Right atrium auricular region (tissue), 2 donors: ENCODE data around the gene SF3A1. TPM values are rescaled to one million over a fixed set of nuclear protein-coding genes. Genes with fewer than 3 reads are reported as not detected.
"Not testable (repeated sequence)": the region's sequence is repeated elsewhere in the genome, so short reads cannot be mapped to it uniquely, and the experiment has no call there.

Source experiments
- DNase-seq: peaks from one replicate; pipeline ENCODE4 v3.0.0-alpha.2; 2019; ENCODE audit warnings: low spot score
- H3K27ac ChIP-seq, 2 donors: fragments of 200-600 bp; sonication (generic); 1 replicate in 1 of 2; 2 replicates in 1 of 2; pipeline ENCODE4 v1.5.1; 2016 to 2019
- H3K27me3 ChIP-seq, 2 donors: fragments of 200-600 bp; sonication (generic); one replicate each; pipeline versions ENCODE4 v1.5.1 to v1.6.0; 2017 to 2019
- H3K36me3 ChIP-seq: fragments of 200-600 bp; sonication (generic); one replicate; pipeline ENCODE4 v1.5.1; 2016
- H3K4me1 ChIP-seq, 2 donors: fragments of 200-600 bp; sonication (generic); one replicate each; pipeline versions ENCODE4 v1.5.1 to v1.6.0; 2017 to 2019
- H3K4me3 ChIP-seq, 2 donors: fragments of 200-600 bp; sonication (generic); 1 replicate in 1 of 2; 2 replicates in 1 of 2; pipeline ENCODE4 v1.5.1; 2017 to 2019; ENCODE audit warnings: mild to moderate bottlenecking in 1 of 2, moderate library complexity in 1 of 2
- H3K9me3 ChIP-seq, 2 donors: fragments of 200-600 bp; sonication (generic); one replicate each; pipeline ENCODE4 v1.5.1; 2019
- total RNA-seq, 2 donors: library from RNA; depleted of rRNA; stranded (reverse); fragments of >200 nt; gene quantifications; one replicate each; pipeline ENCODE4 v1.1.0, GENCODE V29; 2016
- TF ChIP-seq, protein P1 (sequence below), 2 donors: fragments of 200-600 bp; sonication (generic); IDR thresholded peaks; one replicate each; pipeline ENCODE4 v1.5.1; 2019; ENCODE audit warnings: antibody characterized with exemption in 2 of 2

SF3A1 gene, protein sequence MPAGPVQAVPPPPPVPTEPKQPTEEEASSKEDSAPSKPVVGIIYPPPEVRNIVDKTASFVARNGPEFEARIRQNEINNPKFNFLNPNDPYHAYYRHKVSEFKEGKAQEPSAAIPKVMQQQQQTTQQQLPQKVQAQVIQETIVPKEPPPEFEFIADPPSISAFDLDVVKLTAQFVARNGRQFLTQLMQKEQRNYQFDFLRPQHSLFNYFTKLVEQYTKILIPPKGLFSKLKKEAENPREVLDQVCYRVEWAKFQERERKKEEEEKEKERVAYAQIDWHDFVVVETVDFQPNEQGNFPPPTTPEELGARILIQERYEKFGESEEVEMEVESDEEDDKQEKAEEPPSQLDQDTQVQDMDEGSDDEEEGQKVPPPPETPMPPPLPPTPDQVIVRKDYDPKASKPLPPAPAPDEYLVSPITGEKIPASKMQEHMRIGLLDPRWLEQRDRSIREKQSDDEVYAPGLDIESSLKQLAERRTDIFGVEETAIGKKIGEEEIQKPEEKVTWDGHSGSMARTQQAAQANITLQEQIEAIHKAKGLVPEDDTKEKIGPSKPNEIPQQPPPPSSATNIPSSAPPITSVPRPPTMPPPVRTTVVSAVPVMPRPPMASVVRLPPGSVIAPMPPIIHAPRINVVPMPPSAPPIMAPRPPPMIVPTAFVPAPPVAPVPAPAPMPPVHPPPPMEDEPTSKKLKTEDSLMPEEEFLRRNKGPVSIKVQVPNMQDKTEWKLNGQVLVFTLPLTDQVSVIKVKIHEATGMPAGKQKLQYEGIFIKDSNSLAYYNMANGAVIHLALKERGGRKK
- total RNA-seq: 10 to 100 TPM; 52.3 to 81.1 TPM

DNA sequence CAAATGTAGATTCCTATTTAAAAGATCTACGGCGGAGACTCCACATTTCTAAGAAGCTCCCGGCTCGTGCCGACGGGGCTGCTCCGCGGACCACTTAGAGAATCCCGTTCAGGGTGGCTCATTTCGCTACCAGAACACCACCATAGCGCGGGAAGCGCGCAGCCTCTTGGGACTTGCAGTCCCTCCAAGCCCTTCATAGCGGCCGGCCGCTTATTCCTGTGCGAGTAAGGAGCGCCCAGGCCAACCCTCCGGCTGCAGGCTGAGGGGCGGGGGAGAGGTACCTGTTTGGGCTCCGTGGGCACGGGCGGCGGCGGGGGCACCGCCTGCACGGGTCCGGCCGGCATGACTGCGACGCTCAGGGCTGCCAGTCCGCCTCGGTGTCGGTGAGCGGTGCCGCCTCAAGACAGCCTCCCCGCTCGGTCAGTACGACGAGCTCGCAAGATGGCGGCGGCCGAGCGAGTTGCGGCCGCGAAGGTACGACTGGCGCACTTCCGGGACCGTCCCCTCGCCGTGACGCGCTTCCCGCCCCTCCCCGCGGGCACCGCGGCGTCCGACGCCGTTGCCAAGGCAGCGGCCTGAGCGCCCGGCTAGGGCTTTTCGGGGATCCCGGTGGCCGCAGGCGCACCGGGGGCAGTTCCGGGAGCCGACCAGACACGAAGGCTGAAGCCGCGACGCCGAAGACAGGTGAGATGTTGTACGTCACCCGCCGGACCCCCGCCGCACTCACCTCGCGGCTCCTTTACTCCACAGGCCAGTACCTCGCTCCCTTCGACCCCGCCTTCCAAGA is at the start of gene SF3A1, which contains the start of gene CCDC157:
SF3A1 (minus strand) TSS at position 446 of the 787 bp plus-strand sequence; CDS start at position 344, 102 bp downstream.
CCDC157 (plus strand) TSS at position 559 of the 787 bp plus-strand sequence. CDS start 8,994 bp downstream, outside the sequence.
- Histone ChIP-seq H3K27ac (peak within 1 kb of the TSS; percentile 97 to 98), H3K9me3 (no peaks in the 10 kb centered on the region), H3K4me3 (peak within 1 kb of the TSS; percentile 90), H3K36me3 (peaks cover 14% of the 10 kb centered on the region), H3K4me1 (peaks cover 0 to 28% of the 10 kb centered on the region in 2 donors), H3K27me3 (no peaks in the 10 kb centered on the region)
- DNase-seq: peak; percentile 85
- TF ChIP-seq, protein P1, sequence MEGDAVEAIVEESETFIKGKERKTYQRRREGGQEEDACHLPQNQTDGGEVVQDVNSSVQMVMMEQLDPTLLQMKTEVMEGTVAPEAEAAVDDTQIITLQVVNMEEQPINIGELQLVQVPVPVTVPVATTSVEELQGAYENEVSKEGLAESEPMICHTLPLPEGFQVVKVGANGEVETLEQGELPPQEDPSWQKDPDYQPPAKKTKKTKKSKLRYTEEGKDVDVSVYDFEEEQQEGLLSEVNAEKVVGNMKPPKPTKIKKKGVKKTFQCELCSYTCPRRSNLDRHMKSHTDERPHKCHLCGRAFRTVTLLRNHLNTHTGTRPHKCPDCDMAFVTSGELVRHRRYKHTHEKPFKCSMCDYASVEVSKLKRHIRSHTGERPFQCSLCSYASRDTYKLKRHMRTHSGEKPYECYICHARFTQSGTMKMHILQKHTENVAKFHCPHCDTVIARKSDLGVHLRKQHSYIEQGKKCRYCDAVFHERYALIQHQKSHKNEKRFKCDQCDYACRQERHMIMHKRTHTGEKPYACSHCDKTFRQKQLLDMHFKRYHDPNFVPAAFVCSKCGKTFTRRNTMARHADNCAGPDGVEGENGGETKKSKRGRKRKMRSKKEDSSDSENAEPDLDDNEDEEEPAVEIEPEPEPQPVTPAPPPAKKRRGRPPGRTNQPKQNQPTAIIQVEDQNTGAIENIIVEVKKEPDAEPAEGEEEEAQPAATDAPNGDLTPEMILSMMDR (IDR thresholded peaks at IDR 0.05): peak in 1 of 2 donors; percentile 21

DNA sequence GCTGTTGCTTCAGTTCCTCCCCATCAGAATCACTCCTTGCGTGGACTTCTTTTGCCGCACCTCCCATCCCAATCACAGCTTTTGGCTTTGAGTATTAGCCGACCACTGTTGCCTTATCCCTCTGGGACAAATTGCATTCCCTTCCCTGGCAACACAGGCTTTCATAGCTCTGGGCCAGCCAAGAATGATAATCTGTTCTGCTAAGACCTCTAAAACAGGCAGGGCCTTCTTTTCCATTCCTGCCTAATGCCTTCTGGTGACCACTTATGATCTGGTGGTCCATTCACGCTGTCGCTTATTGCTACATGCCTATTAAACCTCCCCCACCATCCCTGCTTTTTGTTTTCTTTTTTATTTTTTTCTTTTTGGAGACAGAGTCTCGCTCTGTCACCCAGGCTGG is 49.7 kb upstream of the SF3A1 start:
- peaks cover 25% of the 10 kb centered on the region for H3K36me3 ChIP-seq
- H3K9me3 ChIP-seq: no peaks in the 10 kb centered on the region
- H3K27me3 ChIP-seq: no peaks in the 10 kb centered on the region
- TF ChIP-seq, protein P1 (IDR thresholded peaks at IDR 0.05): no peak
- no peak overlapping the region for H3K4me3 ChIP-seq
- no peak for DNase-seq
- H3K27ac ChIP-seq: no peak overlapping the region
- no peaks in the 10 kb centered on the region for H3K4me1 ChIP-seq

DNA sequence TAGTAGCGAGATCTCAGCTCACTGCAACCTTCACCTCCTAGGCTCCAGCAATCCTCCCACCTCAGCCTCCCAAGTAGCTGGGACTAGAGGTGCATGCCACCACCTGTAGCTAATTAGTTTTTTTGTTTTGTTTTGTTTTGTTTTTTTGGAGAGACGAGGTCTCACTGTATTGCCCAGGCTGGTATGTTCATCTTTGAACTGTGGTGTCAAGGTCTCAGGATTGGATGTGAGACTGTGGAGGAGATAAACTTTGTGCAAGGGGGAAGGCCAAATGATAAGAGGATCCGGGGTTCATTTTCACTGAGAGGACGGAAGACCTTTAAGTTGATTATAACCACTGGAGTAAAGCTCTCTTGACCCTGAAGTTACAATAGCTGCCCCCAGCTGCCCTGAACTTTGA is 49.0 kb upstream of the SF3A1 start:
- no peak for DNase-seq
- Histone ChIP-seq H3K27ac (no peak overlapping the region), H3K4me3 (no peak overlapping the region), H3K4me1 (no peaks in the 10 kb centered on the region), H3K27me3 (no peaks in the 10 kb centered on the region), H3K36me3 (peaks cover 20% of the 10 kb centered on the region), H3K9me3 (no peaks in the 10 kb centered on the region)
- TF ChIP-seq, protein P1 (IDR thresholded peaks at IDR 0.05): no peak

DNA sequence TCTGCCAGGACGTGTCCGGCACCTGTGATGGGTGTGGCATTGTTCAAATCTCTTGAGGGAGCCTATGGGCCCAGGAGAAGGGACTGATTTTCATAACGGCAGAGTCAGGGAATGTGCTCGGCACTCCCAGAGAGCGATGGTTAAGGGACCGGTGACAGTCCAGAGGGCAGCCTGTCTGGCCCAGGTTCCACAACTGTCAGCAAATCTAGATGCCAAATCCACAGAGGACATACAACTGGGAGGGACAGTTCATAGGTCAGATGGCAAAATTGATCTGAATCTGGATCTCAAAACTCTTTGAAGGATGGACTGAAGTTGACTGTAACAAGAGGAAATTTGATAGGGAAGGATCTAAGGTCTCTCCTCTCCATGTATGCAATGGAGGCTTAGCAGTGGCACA is 47.6 kb upstream of the SF3A1 start:
- Histone ChIP-seq H3K9me3 (no peaks in the 10 kb centered on the region), H3K4me1 (no peaks in the 10 kb centered on the region), H3K27ac (no peak overlapping the region), H3K27me3 (no peaks in the 10 kb centered on the region), H3K4me3 (no peak overlapping the region), H3K36me3 (peaks cover 18% of the 10 kb centered on the region)
- no peak for DNase-seq
- TF ChIP-seq, protein P1 (IDR thresholded peaks at IDR 0.05): no peak

DNA sequence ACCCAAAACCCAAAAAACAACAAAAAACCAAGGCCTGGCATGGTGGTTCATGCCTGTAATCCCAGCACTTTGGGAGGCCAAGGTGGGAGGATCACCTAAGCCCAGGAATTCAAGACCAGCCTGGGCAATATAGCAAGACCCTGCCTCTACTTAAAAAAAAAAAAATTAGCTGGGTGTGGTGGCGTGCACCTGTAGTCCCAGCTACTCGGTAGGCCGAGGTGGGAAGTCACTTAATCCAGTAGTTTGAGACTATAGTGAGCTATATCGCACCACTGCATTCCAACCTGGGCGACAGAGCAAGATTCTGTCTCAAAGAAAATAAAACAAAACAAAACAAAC is 46.0 kb upstream of the SF3A1 start:
- not testable (repeated sequence) for H3K27ac ChIP-seq, H3K4me3 ChIP-seq, H3K27me3 ChIP-seq, H3K36me3 ChIP-seq, DNase-seq, H3K9me3 ChIP-seq
- peaks cover 0 to 14% of the 10 kb centered on the region in 2 donors for H3K4me1 ChIP-seq
